IMR-90 (cell line): Measurements from ENCODE around the gene KHK.

Source experiments
- CEBPB ChIP-seq: IDR thresholded peaks from 2 replicates; pipeline ENCODE4 v1.6.1; 2012; ENCODE audit warnings: low read depth, low read length, improper control_type of control experiment
- CTCF ChIP-seq: conservative IDR thresholded peaks from 2 replicates; pipeline ENCODE4 v1.5.1; 2012; ENCODE audit warnings: mild to moderate bottlenecking, low read depth, low read length, improper control_type of control experiment
- ELK1 ChIP-seq: fragments of 150-350 bp; IDR thresholded peaks from 2 replicates; pipeline ENCODE4 v1.6.1; 2016; ENCODE audit warnings: low read depth, mild to moderate bottlenecking, low read length, moderate library complexity, borderline replicate concordance
- FOS ChIP-seq: fragments of 150-350 bp; IDR thresholded peaks from 2 replicates; pipeline ENCODE4 v1.6.1; 2016; ENCODE audit warnings: low read depth, low read length
- MAFK ChIP-seq: IDR thresholded peaks from 2 replicates; pipeline ENCODE4 v1.6.1; 2012; ENCODE audit warnings: low read depth, low read length, improper control_type of control experiment
- MAZ ChIP-seq: IDR thresholded peaks from 2 replicates; pipeline ENCODE4 v1.6.1; 2012; ENCODE audit warnings: low read depth, mild to moderate bottlenecking, low read length, improper control_type of control experiment, moderate library complexity, borderline replicate concordance
- POLR2A ChIP-seq: IDR thresholded peaks from 2 replicates; pipeline ENCODE4 v1.6.1; 2012; ENCODE audit warnings: mild to moderate bottlenecking, low read depth, low read length
- RFX5 ChIP-seq: IDR thresholded peaks from 2 replicates; pipeline ENCODE4 v1.8.0; 2012; ENCODE audit warnings: low read depth, mild to moderate bottlenecking, low read length, moderate library complexity
- SMC3 ChIP-seq: fragments of 150-350 bp; IDR thresholded peaks from 2 replicates; pipeline ENCODE4 v1.6.1; 2016; ENCODE audit warnings: low read depth, mild to moderate bottlenecking, antibody characterized with exemption, low read length, moderate library complexity
- USF2 ChIP-seq: fragments of 150-350 bp; IDR thresholded peaks from 2 replicates; pipeline ENCODE4 v1.6.1; 2017; ENCODE audit warnings: mild to moderate bottlenecking, antibody characterized with exemption, low read length, low read depth

- TF ChIP-seq CTCF (no peak), POLR2A (no peak), RFX5 (no peak), FOS (no peak), ELK1 (no peak), USF2 (no peak), CEBPB (no peak), MAFK (no peak), MAZ (no peak), SMC3 (no peak)
Measured at GRCh38 chr2:27137322-27137935, 50.9 kb downstream of the KHK start.
